Renal pelvis (tissue), 12 donors: Measurements from ENCODE around the gene ALG12. TPM values are rescaled to one million over a fixed set of nuclear protein-coding genes. Genes with fewer than 3 reads are reported as not detected.

Experiments used
- DNase-seq: peaks from one replicate; pipeline ENCODE4 v3.0.0-alpha.2; 2013
- long read RNA-seq, 16 experiments: transcript quantifications; one replicate each; lab custom pipeline, GENCODE V29; 2026
- polyA plus RNA-seq, 3 donors: library from polyadenylated mRNA; unstranded; fragments of 120-200 nt; gene quantifications; one replicate each; pipeline ENCODE4 v1.2.1, GENCODE V29; 2013; ENCODE audit not compliant: insufficient read length in 3 of 3

Gene ALG12
- polyA plus RNA-seq, result 10 to 100 TPM; 35.2 to 43.5 (median 40.6) TPM
- long read RNA-seq, donor 1, full-length matches to known transcripts, result 10 of 10 reads
- long read RNA-seq, donor 1, partial matches to known transcripts, result 0 of 10 reads
- long read RNA-seq, donor 1, other reads (novel, unspliced or antisense), result 0 of 10 reads
- long read RNA-seq, donor 2, full-length matches to known transcripts, result 14 of 14 reads
- long read RNA-seq, donor 2, partial matches to known transcripts, result 0 of 14 reads
- long read RNA-seq, donor 2, other reads (novel, unspliced or antisense), result 0 of 14 reads
- long read RNA-seq, donor 3, full-length matches to known transcripts, result 3 of 3 reads
- long read RNA-seq, donor 3, partial matches to known transcripts, result 0 of 3 reads
- long read RNA-seq, donor 3, other reads (novel, unspliced or antisense), result 0 of 3 reads
- long read RNA-seq, donor 4, full-length matches to known transcripts, result 7 of 57 reads
- long read RNA-seq, donor 4, partial matches to known transcripts, result 20 of 57 reads
- long read RNA-seq, donor 4, other reads (novel, unspliced or antisense), result 30 of 57 reads
- long read RNA-seq, donor 5, full-length matches to known transcripts, result 5 of 5 reads
- long read RNA-seq, donor 5, partial matches to known transcripts, result 0 of 5 reads
- long read RNA-seq, donor 5, other reads (novel, unspliced or antisense), result 0 of 5 reads
- long read RNA-seq, donor 6, full-length matches to known transcripts, result 8 of 78 reads
- long read RNA-seq, donor 6, partial matches to known transcripts, result 70 of 78 reads
- long read RNA-seq, donor 6, other reads (novel, unspliced or antisense), result 0 of 78 reads
- long read RNA-seq, donor 7, full-length matches to known transcripts, result 9 of 9 reads
- long read RNA-seq, donor 7, partial matches to known transcripts, result 0 of 9 reads
- long read RNA-seq, donor 7, other reads (novel, unspliced or antisense), result 0 of 9 reads
- long read RNA-seq, donor 8, full-length matches to known transcripts, result 3 of 3 reads
- long read RNA-seq, donor 8, partial matches to known transcripts, result 0 of 3 reads
- long read RNA-seq, donor 8, other reads (novel, unspliced or antisense), result 0 of 3 reads
- long read RNA-seq, donor 9, full-length matches to known transcripts, result 9 of 66 reads
- long read RNA-seq, donor 9, partial matches to known transcripts, result 57 of 66 reads
- long read RNA-seq, donor 9, other reads (novel, unspliced or antisense), result 0 of 66 reads
- long read RNA-seq, donor 10, full-length matches to known transcripts, result 8 of 8 reads
- long read RNA-seq, donor 10, partial matches to known transcripts, result 0 of 8 reads
- long read RNA-seq, donor 10, other reads (novel, unspliced or antisense), result 0 of 8 reads
- long read RNA-seq, donor 11, full-length matches to known transcripts, result 6 of 6 reads
- long read RNA-seq, donor 11, partial matches to known transcripts, result 0 of 6 reads
- long read RNA-seq, donor 11, other reads (novel, unspliced or antisense), result 0 of 6 reads
- long read RNA-seq, donor 12, full-length matches to known transcripts, result 13 of 13 reads
- long read RNA-seq, donor 12, partial matches to known transcripts, result 0 of 13 reads
- long read RNA-seq, donor 12, other reads (novel, unspliced or antisense), result 0 of 13 reads
- long read RNA-seq, donor 13, full-length matches to known transcripts, result 5 of 5 reads
- long read RNA-seq, donor 13, partial matches to known transcripts, result 0 of 5 reads
- long read RNA-seq, donor 13, other reads (novel, unspliced or antisense), result 0 of 5 reads
- long read RNA-seq, donor 14, full-length matches to known transcripts, result 8 of 8 reads
- long read RNA-seq, donor 14, partial matches to known transcripts, result 0 of 8 reads
- long read RNA-seq, donor 14, other reads (novel, unspliced or antisense), result 0 of 8 reads
- long read RNA-seq, donor 15, full-length matches to known transcripts, result 11 of 89 reads
- long read RNA-seq, donor 15, partial matches to known transcripts, result 42 of 89 reads
- long read RNA-seq, donor 15, other reads (novel, unspliced or antisense), result 36 of 89 reads
- long read RNA-seq, donor 16, full-length matches to known transcripts, result 12 of 12 reads
- long read RNA-seq, donor 16, partial matches to known transcripts, result 0 of 12 reads
- long read RNA-seq, donor 16, other reads (novel, unspliced or antisense), result 0 of 12 reads

DNA sequence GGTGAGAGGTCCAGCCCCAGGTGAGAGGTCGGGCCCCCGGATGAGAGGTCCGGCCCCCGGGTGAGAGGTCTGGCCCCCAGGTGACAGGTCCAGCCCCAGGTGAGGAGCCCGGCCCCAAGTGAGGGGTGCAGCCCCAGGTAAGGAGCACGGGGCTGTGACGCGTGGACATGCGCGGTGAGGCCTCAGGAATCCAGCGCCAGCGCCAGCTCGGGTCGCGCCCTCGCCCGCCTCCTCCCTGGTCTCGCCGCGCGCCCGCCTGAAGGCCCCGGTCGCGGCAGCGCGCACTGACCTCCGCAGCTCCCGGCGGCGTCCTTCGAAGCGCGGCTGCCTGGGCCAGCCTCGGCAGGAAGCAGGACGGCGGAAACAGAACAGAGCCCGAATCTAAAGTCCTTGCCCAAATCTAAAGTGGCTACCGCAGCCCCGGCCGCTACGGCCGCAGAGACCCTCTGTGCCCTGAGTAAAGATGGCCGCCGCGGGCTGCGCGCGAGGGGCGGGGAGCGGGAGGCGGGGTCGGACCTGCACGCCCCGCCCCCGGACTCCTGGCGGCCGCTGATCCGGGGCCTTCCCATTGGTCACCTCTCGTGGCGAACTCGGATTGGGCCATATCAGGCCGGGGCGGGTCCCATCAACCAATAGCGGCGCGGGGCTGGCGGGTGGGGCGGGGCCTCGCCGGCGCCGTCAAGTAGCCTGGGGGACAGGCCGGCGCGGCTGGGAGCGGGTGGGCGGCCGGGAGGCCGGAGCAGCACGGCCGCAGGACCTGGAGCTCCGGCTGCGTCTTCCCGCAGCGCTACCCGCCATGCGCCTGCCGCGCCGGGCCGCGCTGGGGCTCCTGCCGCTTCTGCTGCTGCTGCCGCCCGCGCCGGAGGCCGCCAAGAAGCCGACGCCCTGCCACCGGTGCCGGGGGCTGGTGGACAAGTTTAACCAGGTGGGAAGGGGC is at the start of gene ALG12, which contains the start of gene CRELD2:
Gene ALG12 (minus strand): TSS at position 465 of the 937 bp plus-strand sequence. CDS start 4,673 bp downstream, outside the sequence.
Gene CRELD2 (plus strand): TSS at position 661 of the 937 bp plus-strand sequence. CDS start 136 bp downstream, at position 797.
- DNase-seq, result peak; percentile 97

DNA sequence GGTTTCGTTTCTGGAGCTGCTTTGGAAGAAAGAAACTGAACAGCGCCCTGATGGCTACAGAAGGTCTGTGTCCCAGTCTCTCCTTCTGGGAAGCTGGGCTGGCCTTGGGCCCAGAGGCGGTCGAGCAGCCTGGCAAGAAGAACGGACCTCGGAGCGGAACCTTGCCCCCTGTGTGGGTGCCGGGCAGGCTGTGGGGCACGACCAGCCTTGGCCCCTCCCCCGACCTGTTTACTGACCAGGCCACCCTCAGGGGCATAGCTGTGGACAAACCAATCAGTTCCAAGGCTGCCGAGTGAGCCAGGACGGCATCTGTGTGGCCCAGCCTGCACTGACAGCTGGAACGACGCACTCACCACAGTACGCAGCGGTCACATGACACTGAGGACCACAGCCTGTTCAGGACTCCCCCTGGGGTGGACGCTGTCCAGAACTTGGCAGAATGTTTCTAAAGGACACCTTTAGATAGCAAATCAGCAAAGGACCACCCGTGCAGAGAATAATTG is 49.5 kb upstream of the ALG12 start:
- no peak for DNase-seq

DNA sequence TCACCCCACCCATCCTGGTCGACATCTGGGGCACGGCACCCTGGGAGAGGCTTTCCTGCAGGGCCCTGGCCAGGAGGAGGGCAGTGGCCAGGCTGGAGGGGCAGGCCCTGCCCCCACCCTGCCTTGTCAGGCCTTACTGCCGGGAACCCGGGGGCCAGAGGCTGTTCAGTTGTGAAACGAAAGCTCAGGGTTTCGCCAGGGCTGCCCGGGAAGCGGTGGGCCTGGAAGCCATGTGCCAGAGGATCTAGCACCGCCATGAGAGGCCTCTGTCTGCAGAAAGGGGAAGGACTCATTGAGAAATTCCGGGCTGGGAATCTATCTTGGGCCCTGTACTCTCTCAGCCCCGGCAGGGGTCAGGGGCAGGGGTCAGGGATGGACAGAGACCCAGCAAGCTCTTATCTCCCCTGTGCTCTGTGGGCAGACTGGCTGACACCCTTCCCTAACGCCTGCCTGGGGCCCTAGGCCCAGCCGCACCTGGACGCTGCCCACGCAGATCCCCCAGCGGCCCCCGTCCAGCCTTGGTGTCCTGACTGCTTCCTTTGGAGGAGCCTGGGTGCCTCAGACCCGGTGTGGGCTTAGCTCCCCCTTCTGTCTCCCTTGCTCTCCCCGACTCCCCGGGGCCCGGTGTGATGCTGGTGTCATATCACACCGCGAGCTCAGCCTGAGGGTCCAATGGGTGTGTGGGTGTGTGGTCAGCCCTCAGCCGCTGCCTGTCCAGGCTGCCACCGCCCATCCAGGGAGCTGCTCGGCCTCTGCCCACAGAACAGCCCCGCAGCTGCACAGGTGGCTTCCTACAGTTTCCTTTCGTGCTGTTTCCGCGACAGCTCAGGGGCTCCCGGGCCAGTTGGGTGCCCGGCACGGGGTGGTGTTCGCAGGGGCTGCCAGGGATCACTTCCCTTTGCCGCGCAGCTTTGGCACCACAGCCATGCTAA is 48.8 kb upstream of the ALG12 start:
- DNase-seq, result no peak

DNA sequence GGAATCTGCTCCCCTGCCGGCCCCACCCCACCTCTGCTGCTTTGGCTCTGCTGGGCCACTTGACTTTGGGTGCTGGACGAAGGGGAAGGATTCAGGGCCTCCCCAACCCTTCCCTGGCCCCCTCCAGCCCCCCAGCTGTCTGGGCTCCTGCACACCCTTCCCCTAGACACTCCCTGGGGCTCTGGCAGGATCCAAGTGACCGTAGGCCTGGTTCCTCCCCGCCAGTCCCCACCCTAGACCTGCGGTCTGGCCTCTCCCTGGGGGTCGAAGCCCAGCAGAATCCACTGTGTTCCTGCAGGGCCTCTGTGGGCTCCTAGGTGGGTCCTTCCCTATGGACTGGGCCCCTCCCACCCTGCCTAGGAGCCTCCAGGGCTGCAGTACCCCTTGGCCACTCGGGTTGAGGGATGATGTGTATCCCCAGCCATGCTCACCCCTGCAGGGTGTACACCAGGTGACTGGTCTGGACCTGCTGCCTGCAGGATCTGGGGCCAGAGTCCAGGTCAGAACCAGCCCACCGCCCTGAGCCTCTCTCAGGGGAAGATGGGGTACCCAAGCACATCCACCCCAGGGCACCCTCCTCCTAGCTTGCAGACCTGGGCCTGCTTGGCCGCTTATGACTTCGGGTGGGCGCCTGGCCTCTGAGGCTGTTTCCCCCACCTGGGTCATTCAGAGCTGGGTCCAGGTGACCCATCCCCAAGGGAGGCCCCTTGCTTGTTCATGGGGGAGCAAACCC is 48.0 kb upstream of the ALG12 start:
- DNase-seq, result no peak

DNA sequence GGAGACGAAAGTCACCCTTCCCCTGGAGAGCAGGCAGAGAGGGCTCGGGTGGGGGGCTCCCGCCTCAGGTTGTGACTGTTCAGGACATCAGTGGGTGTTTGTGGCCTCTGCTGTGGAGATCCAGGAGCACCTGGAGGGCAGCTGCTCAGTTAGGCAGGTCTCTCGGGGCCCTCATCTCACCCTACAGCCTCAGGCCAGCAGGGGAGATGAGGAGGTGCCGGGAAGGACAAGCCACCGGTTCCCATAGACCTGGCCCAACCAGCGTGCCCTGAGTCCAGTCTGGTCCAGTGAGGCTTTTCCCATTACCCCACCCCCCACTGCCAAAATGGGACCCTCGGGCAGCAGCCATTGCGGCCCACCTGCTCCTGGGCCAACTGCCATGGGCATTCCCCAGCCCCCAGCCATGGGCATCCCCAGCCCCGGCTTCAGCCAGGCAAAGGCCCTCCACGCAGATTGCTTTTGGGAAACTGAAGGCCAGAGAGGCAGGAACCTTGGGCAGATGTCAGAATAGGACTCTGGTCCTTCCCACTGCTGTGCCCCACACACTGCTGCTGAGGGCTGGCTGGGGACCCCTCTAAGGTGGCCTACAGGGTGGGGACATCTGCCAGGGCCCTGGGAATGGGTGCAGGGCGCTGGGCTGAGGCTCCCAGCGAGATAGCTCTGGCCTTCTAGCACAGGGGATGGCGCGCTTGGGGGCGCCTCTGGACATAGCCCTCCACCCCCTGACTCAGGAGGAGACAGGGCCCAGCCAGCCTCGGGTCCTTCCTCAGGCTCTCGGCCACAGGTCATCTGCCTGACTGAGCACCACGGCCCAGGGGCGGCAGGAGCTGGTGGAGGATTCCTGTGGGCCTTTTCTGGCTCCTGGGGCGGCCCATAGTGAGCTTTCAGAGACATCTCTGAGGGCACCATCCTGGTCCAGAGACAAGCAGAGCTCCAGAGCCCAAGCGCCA is 47.1 kb upstream of the ALG12 start:
- DNase-seq, result no peak

DNA sequence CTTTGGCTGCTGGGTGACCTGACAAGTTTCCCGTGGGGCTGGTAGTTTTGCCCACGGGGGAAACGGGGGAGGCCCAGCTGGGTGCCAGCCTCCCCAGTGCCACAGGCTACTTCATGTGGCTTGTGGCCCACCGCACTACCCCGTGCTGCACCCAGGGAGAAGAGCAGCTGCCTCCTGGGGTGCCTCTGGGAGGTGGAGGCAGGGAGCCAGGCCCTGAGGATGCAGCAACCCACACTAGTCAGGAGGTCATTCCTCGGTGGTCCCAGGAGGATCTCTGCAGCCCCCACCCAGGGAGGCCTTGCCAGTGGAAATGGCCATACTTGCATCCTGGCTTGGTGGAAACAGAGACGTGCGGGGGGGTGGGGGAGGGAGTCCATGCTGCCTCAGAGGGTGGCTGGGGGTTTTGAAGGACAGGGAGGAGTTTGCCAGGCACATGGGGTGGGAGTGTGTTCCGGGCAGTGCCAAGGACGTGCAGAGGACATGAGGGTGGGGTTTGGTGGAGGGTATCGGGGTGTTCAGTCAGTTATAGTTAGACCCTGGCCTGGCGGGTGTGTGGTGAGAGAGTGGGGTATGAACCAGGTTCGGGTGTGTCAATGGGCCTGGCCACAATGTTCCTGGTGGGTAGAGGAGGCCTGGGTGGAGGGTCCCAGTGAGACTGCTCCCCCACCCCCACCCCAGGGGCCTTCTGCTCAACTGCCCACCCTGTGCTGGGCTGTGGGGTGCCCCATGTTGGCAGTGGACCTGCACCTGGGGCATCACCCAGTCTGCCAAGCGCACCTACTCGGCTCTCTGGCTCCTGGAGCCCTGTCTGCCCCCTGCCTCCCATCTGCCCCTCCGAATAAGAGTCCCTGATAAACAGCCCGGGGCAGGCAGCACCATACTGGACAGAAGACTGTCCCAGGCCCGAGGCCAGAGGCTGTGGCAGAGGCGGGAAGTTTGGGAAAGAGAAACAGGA is 46.2 kb upstream of the ALG12 start:
- DNase-seq, result no peak

DNA sequence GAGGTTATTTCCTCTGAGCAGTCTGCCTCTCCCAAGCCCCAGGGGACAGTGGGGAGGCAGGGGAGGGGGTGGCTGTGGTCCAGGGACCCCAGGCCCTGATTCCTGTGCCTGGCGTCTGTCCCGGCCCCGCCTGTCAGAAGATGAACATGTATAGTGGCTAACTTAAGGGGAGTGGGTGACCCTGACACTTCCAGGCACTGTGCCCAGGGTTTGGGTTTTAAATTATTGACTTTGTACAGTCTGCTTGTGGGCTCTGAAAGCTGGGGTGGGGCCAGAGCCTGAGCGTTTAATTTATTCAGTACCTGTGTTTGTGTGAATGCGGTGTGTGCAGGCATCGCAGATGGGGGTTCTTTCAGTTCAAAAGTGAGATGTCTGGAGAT is 45.4 kb upstream of the ALG12 start:
- no peak for DNase-seq

DNA sequence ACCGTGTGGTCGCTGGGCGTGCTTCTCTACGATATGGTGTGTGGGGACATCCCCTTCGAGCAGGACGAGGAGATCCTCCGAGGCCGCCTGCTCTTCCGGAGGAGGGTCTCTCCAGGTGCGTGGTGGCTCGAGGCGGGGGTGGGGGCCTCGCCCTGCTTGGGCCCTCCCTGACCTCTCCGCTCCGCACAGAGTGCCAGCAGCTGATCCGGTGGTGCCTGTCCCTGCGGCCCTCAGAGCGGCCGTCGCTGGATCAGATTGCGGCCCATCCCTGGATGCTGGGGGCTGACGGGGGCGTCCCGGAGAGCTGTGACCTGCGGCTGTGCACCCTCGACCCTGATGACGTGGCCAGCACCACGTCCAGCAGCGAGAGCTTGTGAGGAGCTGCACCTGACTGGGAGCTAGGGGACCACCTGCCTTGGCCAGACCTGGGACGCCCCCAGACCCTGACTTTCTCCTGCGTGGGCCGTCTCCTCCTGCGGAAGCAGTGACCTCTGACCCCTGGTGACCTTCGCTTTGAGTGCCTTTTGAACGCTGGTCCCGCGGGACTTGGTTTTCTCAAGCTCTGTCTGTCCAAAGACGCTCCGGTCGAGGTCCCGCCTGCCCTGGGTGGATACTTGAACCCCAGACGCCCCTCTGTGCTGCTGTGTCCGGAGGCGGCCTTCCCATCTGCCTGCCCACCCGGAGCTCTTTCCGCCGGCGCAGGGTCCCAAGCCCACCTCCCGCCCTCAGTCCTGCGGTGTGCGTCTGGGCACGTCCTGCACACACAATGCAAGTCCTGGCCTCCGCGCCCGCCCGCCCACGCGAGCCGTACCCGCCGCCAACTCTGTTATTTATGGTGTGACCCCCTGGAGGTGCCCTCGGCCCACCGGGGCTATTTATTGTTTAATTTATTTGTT is 44.8 kb upstream of the ALG12 start:
- DNase-seq, result no peak

DNA sequence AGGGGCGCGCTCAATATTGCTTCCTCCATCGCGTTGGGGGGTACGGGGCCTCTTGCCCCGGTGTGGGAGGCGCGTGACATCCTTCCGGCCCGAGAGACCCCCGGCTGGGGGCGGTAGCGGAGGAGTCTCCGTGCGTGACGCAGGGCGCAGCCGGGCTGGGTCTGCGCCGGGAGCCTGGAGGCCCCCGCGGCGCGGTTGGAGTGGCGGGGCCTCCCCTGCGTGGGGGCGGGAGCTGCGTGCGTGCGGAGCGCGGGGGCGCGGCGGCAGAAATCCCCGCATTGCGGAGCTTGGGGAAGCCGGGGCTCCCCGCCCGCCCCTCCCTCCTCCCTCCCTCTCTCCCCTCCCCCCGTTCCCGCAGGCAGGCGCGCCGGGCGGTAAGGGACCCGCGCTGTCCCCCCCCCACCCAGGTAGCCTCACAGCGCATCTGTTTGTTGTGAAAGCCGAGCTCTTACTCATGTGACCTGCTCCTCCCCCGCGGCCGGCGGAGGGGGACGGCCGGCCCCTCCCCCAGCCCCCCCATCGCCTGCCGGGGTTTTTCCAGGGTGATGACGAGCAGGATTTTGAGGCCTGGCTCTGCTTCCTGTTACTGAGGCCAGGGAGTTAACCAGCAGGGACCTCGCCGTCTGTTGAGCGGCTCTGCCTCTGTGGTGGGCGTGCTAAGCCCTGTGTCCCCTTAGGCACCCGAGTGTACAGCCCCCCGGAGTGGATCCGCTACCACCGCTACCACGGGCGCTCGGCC is 43.9 kb upstream of the ALG12 start:
- peak; percentile 88 for DNase-seq

DNA sequence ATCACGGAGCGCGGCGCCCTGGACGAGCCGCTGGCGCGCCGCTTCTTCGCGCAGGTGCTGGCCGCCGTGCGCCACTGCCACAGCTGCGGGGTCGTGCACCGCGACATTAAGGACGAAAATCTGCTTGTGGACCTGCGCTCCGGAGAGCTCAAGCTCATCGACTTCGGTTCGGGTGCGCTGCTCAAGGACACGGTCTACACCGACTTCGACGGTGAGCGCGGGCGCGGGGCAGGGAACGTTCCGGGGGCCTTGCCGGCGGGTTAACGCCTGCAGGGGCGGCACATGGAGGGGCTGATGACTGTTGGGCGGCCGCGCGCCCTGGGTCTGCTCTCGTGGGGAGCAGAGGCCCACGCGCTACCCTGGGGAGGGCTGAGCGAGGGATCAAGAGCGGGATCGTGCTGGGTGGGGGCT is 43.4 kb upstream of the ALG12 start:
- DNase-seq, result no peak

DNA sequence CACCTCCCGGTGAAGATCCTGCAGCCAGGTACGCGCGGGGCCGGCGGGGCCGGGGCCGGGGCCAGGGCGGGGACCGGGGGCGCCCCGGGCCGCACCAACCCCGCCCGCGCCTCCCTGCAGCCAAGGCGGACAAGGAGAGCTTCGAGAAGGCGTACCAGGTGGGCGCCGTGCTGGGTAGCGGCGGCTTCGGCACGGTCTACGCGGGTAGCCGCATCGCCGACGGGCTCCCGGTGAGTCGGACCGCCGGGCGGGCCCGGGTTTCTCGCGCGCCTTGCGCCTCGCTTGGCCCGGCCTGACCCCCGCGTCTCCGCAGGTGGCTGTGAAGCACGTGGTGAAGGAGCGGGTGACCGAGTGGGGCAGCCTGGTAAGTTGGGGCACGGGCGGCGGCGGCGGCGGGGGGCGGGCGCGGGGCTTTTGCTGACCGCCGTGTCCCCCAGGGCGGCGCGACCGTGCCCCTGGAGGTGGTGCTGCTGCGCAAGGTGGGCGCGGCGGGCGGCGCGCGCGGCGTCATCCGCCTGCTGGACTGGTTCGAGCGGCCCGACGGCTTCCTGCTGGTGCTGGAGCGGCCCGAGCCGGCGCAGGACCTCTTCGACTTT is 42.9 kb upstream of the ALG12 start:
- no peak for DNase-seq
